Esophagus muscularis mucosa (tissue), 4 donors: ENCODE measurements around the gene JPH3. TPM values are rescaled to one million over a fixed set of nuclear protein-coding genes. Genes with fewer than 3 reads are reported as not detected.
A peak's percentile ranks its signal among the peaks of the same experiment; 100 is the strongest.

ENCODE experiments used
- DNase-seq: peaks from one replicate; pipeline ENCODE4 v3.0.0-alpha.2; 2017; ENCODE audit errors: extremely low spot score
- H3K27ac ChIP-seq, 4 donors: fragments of 200-600 bp; sonication (generic); replicated peaks in 1 of 4; 1 replicate in 3 of 4; 2 replicates in 1 of 4; pipeline ENCODE4 v1.5.1; 2016 to 2019; ENCODE audit warnings: mild to moderate bottlenecking in 1 of 4
- H3K27me3 ChIP-seq, 4 donors: fragments of 200-600 bp; sonication (generic); one replicate each; pipeline versions ENCODE4 v1.5.1 to v1.6.0; 2016 to 2019
- H3K36me3 ChIP-seq, 4 donors: fragments of 200-600 bp; sonication (generic); one replicate each; pipeline ENCODE4 v1.5.1; 2016 to 2019
- H3K4me1 ChIP-seq, 4 donors: fragments of 200-600 bp; sonication (generic); one replicate each; pipeline ENCODE4 v1.5.1; 2016 to 2019
- H3K4me3 ChIP-seq, 4 donors: fragments of 200-600 bp; sonication (generic); 1 replicate in 2 of 4; 2 replicates in 2 of 4; pipeline ENCODE4 v1.5.1; 2016 to 2019; ENCODE audit warnings: mild to moderate bottlenecking in 4 of 4, moderate library complexity in 1 of 4
- H3K9me3 ChIP-seq, 4 donors: fragments of 200-600 bp; sonication (generic); 1 replicate in 3 of 4; 2 replicates in 1 of 4; pipeline ENCODE4 v1.5.1; 2016 to 2019
- EP300 ChIP-seq: sonication (generic); formaldehyde crosslinking; IDR thresholded peaks from one replicate; pipeline ENCODE4 v1.6.1; 2017; ENCODE audit warnings: antibody characterized with exemption
- POLR2A ChIP-seq: fragments of 450-650 bp; IDR thresholded peaks from one replicate; pipeline ENCODE4 v1.6.1; 2017; ENCODE audit warnings: antibody characterized with exemption, moderate library complexity, mild to moderate bottlenecking, low read depth
- POLR2AphosphoS5 ChIP-seq, 2 donors: sonication (generic); formaldehyde crosslinking; IDR thresholded peaks; one replicate each; pipeline ENCODE4 v1.6.1; 2017; ENCODE audit warnings: antibody characterized with exemption in 2 of 2
- WGBS: methylation state at CpG from one replicate; pipeline ENCODE4 v1.1.5; 2018; 5-methylcytosine and 5-hydroxymethylcytosine counted together
- intact Hi-C: fragments of 100-400 bp; cut with DNase I; formaldehyde crosslinking; loops from one replicate; pipeline ENCODE4 v1.15.1; 2023
- total RNA-seq, 4 donors: library from RNA; depleted of rRNA; stranded (reverse); fragments of >200 nt; gene quantifications; one replicate each; pipeline versions ENCODE4 v1.1.0 to v1.2.1, GENCODE V29; 2016
- TF ChIP-seq, protein P1 (sequence below), 3 experiments: fragments of 200-600 bp in 2 of 3; fragments of 450-650 bp in 1 of 3; sonication (generic) in 2 of 3; IDR thresholded peaks; one replicate each; pipeline ENCODE4 v1.5.1; 2017 to 2019; ENCODE audit warnings: antibody characterized with exemption in 3 of 3, mild to moderate bottlenecking in 2 of 3, moderate library complexity in 1 of 3

Gene JPH3
- total RNA-seq, 4 donors from 2014 or later: 0.42 to 2.2 (median 0.54) TPM

DNA sequence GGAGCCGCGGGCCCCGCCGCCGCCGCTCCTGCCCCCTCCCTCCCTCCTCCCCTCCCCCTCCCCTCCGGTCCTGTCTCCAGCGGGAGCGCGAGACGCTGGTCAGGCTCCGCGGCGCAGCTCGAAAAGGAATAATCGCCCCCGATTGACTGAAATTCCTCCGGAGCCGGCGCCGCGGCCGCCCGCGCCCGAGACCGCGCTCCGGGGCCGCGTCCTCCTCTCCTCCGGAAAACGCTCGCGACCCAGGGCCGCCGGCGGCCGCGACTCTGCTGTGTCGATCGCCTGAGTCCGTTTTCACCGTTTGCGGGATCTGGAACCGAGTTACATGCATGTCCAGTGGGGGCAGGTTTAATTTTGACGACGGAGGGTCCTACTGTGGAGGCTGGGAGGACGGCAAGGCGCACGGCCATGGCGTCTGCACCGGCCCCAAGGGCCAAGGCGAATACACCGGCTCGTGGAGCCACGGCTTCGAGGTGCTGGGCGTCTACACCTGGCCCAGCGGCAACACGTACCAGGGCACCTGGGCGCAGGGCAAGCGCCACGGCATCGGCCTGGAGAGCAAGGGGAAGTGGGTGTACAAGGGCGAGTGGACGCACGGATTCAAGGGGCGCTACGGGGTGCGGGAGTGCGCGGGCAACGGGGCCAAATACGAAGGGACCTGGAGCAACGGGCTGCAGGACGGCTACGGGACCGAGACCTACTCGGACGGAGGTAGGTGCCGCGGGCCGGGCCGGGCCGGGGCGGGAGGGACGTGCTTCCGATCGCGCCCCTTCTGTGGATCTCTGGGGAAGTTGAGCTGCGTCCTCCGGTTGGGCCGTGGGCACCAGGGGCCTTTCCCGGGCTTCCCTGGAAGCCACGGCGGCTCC is 744 bp downstream of the JPH3 start:
- Histone ChIP-seq H3K36me3 (no peaks in the 10 kb centered on the region), H3K27me3 (peaks cover 0 to 93% (median 34%) of the 10 kb centered on the region in 4 donors), H3K27ac (no peak overlapping the region), H3K9me3 (peaks cover 0 to 7% (median 3%) of the 10 kb centered on the region in 4 donors), H3K4me3 (peak overlapping the region; percentile 24 to 37 (median 30)), H3K4me1 (peaks cover 2 to 25% (median 17%) of the 10 kb centered on the region in 4 donors)
- TF ChIP-seq EP300: no peak
- TF ChIP-seq POLR2A: no peak
- no peak for TF ChIP-seq POLR2AphosphoS5 (IDR thresholded peaks at IDR 0.05)
- TF ChIP-seq, protein P1, sequence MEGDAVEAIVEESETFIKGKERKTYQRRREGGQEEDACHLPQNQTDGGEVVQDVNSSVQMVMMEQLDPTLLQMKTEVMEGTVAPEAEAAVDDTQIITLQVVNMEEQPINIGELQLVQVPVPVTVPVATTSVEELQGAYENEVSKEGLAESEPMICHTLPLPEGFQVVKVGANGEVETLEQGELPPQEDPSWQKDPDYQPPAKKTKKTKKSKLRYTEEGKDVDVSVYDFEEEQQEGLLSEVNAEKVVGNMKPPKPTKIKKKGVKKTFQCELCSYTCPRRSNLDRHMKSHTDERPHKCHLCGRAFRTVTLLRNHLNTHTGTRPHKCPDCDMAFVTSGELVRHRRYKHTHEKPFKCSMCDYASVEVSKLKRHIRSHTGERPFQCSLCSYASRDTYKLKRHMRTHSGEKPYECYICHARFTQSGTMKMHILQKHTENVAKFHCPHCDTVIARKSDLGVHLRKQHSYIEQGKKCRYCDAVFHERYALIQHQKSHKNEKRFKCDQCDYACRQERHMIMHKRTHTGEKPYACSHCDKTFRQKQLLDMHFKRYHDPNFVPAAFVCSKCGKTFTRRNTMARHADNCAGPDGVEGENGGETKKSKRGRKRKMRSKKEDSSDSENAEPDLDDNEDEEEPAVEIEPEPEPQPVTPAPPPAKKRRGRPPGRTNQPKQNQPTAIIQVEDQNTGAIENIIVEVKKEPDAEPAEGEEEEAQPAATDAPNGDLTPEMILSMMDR (IDR thresholded peaks at IDR 0.05): no peak
- WGBS: 2% methylated on average over 51 of the region's 97 CpGs
- DNase-seq: no peak
- intact Hi-C loops: no loop called here

DNA sequence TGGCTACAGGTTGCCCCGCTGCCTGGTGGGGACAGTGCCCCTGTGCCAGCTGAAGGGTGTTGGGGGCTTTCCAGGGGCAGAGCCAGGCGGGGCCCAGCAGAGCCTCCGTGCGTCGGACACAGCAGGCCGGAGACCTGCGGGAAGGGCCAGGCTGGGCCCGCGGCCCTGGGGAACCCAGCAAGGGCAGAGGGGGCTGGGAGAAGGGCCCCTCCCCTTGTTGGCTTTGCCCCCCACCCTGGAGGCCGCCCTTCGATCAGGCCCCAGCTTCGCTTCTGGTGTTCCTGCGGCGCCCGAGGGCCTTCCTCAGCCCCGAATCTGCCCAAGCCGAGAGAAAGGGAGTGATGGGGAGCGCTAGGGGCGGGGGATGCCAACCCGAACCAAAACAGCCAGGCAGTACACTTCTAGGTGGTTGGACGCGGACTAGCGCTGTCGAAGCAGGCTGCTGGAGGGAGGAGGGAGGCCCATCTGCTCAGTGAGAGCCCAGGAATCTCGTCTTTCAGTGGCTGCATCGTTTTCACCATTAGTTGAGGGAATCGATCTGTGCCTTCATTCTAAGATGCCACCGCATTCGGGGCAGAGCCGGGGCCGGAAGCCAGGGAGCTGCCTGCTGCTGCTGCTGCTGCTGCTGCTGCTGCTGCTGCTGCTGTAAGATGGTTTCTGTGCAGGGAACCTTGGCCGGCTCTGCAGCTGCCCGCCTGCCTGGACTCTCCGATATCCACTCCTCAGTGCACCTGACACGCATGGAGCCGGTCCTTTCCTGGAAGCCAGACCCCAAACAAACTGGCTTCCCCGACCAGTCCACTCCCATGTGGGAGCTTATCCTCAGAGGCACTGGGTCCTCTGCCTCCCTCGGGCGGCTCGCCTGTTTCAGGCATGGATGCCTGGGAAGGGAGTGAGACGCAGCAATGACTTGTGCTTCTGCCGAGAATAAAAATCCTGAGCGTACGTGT is 1.7 kb downstream of the JPH3 start:
- no peak for TF ChIP-seq POLR2AphosphoS5 (IDR thresholded peaks at IDR 0.05)
- H3K27ac ChIP-seq: no peak overlapping the region
- no peaks in the 10 kb centered on the region for H3K36me3 ChIP-seq
- H3K4me1 ChIP-seq: peaks cover 2 to 25% (median 17%) of the 10 kb centered on the region in 4 donors
- 49% methylated on average over 8 of the region's 44 CpGs for WGBS
- no peak for DNase-seq
- no peak overlapping the region for H3K4me3 ChIP-seq
- intact Hi-C loops: no loop called here
- H3K27me3 ChIP-seq: peaks cover 0 to 93% (median 36%) of the 10 kb centered on the region in 4 donors
- peaks cover 0 to 7% (median 0%) of the 10 kb centered on the region in 4 donors for H3K9me3 ChIP-seq

DNA sequence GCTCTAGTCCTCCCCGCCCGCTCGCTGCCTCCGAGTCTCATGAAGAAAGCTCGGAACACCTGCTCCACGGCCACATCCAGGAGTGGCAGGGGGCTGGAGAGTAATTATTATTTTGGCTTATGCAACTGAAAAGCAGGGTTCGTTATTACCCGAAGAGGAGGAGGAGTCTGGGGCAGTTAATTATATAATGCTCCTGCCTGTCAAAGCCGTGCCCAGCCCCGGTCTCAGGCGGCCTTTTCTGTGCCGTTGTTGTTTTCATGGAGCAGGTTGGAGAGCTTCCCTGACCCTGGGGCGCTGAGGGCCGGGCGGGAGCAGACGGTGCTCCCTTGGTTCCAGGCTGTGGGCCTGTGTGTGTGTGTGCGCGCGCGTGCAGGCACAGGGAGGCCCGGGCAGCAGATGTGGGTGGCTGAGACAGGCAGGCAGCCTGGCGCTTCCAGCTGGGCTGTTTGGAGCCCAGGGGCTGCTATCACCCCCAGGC is 2.4 kb downstream of the JPH3 start:
- DNase-seq: no peak
- Histone ChIP-seq H3K27ac (no peak overlapping the region), H3K4me1 (peaks cover 2 to 25% (median 17%) of the 10 kb centered on the region in 4 donors), H3K36me3 (no peaks in the 10 kb centered on the region), H3K9me3 (peaks cover 0 to 1% (median 0%) of the 10 kb centered on the region in 4 donors), H3K4me3 (no peak overlapping the region), H3K27me3 (peaks cover 0 to 93% (median 33%) of the 10 kb centered on the region in 4 donors)
- TF ChIP-seq POLR2A (no peak), EP300 (no peak), POLR2AphosphoS5 (IDR thresholded peaks at IDR 0.05) (no peak)
- TF ChIP-seq, protein P1 (IDR thresholded peaks at IDR 0.05): no peak
- intact Hi-C loops: no loop called here
- WGBS: 73% methylated on average over 8 of the region's 22 CpGs

DNA sequence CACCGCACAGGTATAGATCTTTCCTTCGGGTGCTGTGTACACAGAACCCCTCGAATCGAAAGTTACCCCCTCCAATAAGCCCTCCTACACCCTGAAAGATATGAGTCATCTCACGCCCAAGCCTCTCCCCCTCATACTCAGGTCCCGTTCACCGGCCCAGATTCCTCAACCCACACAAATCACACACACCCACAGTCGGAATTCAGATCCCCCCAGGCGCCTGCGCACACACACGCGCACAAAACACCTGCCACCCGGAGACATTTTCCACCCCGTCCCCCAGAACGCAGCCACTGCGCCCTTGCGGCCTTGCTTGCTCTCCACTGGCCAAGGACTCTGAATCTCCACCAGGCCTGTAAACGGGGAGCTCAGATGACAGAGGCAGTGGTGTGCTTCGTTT is 4.9 kb downstream of the JPH3 start:
- intact Hi-C loops: no loop called here
- Histone ChIP-seq H3K4me3 (no peak overlapping the region), H3K36me3 (no peaks in the 10 kb centered on the region), H3K4me1 (peaks cover 0 to 18% (median 10%) of the 10 kb centered on the region in 4 donors), H3K27me3 (peaks cover 0 to 89% (median 18%) of the 10 kb centered on the region in 4 donors), H3K27ac (no peak overlapping the region), H3K9me3 (no peaks in the 10 kb centered on the region)
- 92% methylated on average over 19 of the region's 19 CpGs for WGBS
- TF ChIP-seq POLR2AphosphoS5 (IDR thresholded peaks at IDR 0.05) (no peak), EP300 (no peak), POLR2A (no peak)
- TF ChIP-seq, protein P1 (IDR thresholded peaks at IDR 0.05): no peak
- DNase-seq: no peak
